A549 (cell line): Measurements from ENCODE around the gene ICAM2.

Source experiments
- CBX2 ChIP-seq: fragments of 200-600 bp; sonication (generic); IDR thresholded peaks from 2 replicates; pipeline ENCODE4 v1.6.1; 2016; ENCODE audit warnings: low read depth, mild to moderate bottlenecking, borderline replicate concordance
- TF ChIP-seq, protein P1 (sequence below): fragments of >200 bp; sonication (Bioruptor Twin); formaldehyde crosslinking; IDR thresholded peaks from 3 replicates; pipeline ENCODE4 v1.5.1; 2016
- TF ChIP-seq, protein P2 (sequence below): IDR thresholded peaks from 2 replicates; pipeline ENCODE4 v1.6.1; 2012

DNA sequence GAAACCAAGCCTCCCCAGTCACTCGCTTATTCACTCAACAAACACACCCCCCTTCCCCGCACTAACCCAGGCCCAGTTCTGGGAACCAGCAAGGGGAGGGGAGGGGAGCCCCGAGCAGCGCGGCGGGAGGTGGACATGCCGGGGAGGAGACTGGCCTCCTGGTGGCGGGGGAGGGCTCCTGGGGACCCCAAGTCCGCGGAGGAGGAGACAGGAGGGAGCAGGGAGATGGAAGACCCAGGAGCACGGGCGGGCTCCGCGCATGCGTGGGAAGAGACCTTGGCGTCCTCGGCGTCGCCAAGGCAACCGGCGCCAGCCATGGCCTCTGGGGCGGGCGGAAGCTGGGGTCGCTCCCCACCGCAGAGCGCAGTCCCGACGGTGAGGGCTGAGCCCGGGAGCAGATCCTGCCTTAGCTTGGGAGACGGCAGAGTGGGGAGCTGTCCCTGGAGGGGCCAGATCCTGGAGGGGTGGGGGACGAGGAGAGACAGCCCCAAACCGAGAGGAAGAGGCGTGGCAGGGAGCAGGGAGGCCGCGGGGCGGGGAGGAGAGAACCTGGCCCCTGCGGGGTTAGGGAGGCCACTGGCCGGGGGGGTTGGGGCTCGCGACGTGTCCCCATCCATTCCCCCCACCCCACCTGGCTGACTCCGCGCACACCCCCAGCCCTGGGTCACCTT, 22.2 kb downstream of the ICAM2 start, which contains the start of gene PRR29:
- no peak for TF ChIP-seq CBX2
- TF ChIP-seq, protein P1, sequence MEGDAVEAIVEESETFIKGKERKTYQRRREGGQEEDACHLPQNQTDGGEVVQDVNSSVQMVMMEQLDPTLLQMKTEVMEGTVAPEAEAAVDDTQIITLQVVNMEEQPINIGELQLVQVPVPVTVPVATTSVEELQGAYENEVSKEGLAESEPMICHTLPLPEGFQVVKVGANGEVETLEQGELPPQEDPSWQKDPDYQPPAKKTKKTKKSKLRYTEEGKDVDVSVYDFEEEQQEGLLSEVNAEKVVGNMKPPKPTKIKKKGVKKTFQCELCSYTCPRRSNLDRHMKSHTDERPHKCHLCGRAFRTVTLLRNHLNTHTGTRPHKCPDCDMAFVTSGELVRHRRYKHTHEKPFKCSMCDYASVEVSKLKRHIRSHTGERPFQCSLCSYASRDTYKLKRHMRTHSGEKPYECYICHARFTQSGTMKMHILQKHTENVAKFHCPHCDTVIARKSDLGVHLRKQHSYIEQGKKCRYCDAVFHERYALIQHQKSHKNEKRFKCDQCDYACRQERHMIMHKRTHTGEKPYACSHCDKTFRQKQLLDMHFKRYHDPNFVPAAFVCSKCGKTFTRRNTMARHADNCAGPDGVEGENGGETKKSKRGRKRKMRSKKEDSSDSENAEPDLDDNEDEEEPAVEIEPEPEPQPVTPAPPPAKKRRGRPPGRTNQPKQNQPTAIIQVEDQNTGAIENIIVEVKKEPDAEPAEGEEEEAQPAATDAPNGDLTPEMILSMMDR, result no peak
- TF ChIP-seq, protein P2, sequence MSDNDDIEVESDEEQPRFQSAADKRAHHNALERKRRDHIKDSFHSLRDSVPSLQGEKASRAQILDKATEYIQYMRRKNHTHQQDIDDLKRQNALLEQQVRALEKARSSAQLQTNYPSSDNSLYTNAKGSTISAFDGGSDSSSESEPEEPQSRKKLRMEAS, result no peak
